HEK293 (cell line): ENCODE measurements around the gene KCNK1.

Experiments
- KLF7 ChIP-seq: fragments of 450-650 bp; formaldehyde crosslinking; IDR thresholded peaks from 2 replicates; pipeline ENCODE4 v1.5.1; 2016; ENCODE audit warnings: missing biosample characterization, missing genetic modification characterization, borderline replicate concordance
- REST ChIP-seq: fragments of 450-650 bp; formaldehyde crosslinking; IDR thresholded peaks from 2 replicates; pipeline ENCODE4 v1.5.1; 2016; ENCODE audit warnings: missing biosample characterization, missing genetic modification characterization
- ZBTB7A ChIP-seq: fragments of 450-650 bp; formaldehyde crosslinking; IDR thresholded peaks from 2 replicates; pipeline ENCODE4 v1.5.1; 2016; ENCODE audit warnings: low read depth, missing biosample characterization, missing genetic modification characterization
- ZNF24 ChIP-seq: fragments of 450-650 bp; formaldehyde crosslinking; IDR thresholded peaks from 2 replicates; pipeline ENCODE4 v1.5.1; 2016; ENCODE audit warnings: missing biosample characterization, missing genetic modification characterization
- ZNF549 ChIP-seq: fragments of 450-650 bp; IDR thresholded peaks from 2 replicates; pipeline ENCODE4 v1.5.1; 2018; ENCODE audit warnings: missing biosample characterization, missing genetic modification characterization, mild to moderate bottlenecking, inconsistent platforms, moderate library complexity
- ZNF776 ChIP-seq: fragments of 450-650 bp; formaldehyde crosslinking; IDR thresholded peaks from 2 replicates; pipeline ENCODE4 v1.5.0; 2017; ENCODE audit warnings: missing biosample characterization, missing genetic modification characterization, borderline replicate concordance
- TF ChIP-seq, protein P1 (sequence below): fragments of 450-650 bp; formaldehyde crosslinking; IDR thresholded peaks from 2 replicates; pipeline ENCODE4 v1.5.1; 2016; ENCODE audit warnings: missing biosample characterization, missing genetic modification characterization

GRCh38 chr1:233566886-233567285, 47.0 kb upstream of the KCNK1 start:
- TF ChIP-seq REST (tag by site-specific recombination) (no peak), ZNF776 (tag by site-specific recombination) (no peak), KLF7 (tag by site-specific recombination) (no peak), ZNF549 (tag by site-specific recombination) (no peak), ZNF24 (tag by site-specific recombination) (no peak), ZBTB7A (tag by site-specific recombination) (no peak)
- TF ChIP-seq, protein P1, sequence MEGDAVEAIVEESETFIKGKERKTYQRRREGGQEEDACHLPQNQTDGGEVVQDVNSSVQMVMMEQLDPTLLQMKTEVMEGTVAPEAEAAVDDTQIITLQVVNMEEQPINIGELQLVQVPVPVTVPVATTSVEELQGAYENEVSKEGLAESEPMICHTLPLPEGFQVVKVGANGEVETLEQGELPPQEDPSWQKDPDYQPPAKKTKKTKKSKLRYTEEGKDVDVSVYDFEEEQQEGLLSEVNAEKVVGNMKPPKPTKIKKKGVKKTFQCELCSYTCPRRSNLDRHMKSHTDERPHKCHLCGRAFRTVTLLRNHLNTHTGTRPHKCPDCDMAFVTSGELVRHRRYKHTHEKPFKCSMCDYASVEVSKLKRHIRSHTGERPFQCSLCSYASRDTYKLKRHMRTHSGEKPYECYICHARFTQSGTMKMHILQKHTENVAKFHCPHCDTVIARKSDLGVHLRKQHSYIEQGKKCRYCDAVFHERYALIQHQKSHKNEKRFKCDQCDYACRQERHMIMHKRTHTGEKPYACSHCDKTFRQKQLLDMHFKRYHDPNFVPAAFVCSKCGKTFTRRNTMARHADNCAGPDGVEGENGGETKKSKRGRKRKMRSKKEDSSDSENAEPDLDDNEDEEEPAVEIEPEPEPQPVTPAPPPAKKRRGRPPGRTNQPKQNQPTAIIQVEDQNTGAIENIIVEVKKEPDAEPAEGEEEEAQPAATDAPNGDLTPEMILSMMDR: no peak
